HL-60 (cell line): ENCODE results near the gene USP10.

Experiments
- DNase-seq, 2 experiments: peaks; one replicate each; pipeline ENCODE4 v3.0.0-alpha.2; 2010 to 2020; ENCODE audit warnings: low read depth in 1 of 2, low spot score in 1 of 2
- H3K27ac ChIP-seq: fragments of 250-450 bp; sonication (Bioruptor Pico); replicated peaks from 2 replicates; pipeline ENCODE4 v1.5.1; 2020; ENCODE audit warnings: mild to moderate bottlenecking, moderate library complexity
- H3K27me3 ChIP-seq: fragments of 250-450 bp; sonication (Bioruptor Pico); 2 replicates; pipeline ENCODE4 v1.5.1; 2021; ENCODE audit warnings: mild to moderate bottlenecking, moderate library complexity; ENCODE audit not compliant: insufficient read depth, poor library complexity, severe bottlenecking
- H3K4me3 ChIP-seq: replicated peaks from 2 replicates; pipeline ENCODE4 v1.5.1; 2011; ENCODE audit warnings: mild to moderate bottlenecking, control low read depth, low read length; ENCODE audit not compliant: insufficient read depth
- GABPA ChIP-seq: IDR thresholded peaks from 2 replicates; pipeline ENCODE4 v1.6.1; 2012; ENCODE audit warnings: low read depth
- POLR2AphosphoS5 ChIP-seq: IDR thresholded peaks from 2 replicates; pipeline ENCODE4 v1.6.1; 2012; ENCODE audit warnings: low read depth
- SPI1 ChIP-seq: IDR thresholded peaks from 2 replicates; pipeline ENCODE4 v1.6.1; 2012; ENCODE audit warnings: low read depth, mild to moderate bottlenecking, borderline replicate concordance
- TF ChIP-seq, protein P1 (sequence below): IDR thresholded peaks from 2 replicates; pipeline ENCODE4 v1.6.1; 2012; ENCODE audit warnings: low read depth; ENCODE audit not compliant: insufficient replicate concordance
- TF ChIP-seq, protein P2 (sequence below): IDR thresholded peaks from one replicate; pipeline ENCODE4 v1.5.1; 2011; ENCODE audit warnings: low read length, control low read depth, inconsistent platforms; ENCODE audit not compliant: insufficient read depth

Gene USP10

DNA sequence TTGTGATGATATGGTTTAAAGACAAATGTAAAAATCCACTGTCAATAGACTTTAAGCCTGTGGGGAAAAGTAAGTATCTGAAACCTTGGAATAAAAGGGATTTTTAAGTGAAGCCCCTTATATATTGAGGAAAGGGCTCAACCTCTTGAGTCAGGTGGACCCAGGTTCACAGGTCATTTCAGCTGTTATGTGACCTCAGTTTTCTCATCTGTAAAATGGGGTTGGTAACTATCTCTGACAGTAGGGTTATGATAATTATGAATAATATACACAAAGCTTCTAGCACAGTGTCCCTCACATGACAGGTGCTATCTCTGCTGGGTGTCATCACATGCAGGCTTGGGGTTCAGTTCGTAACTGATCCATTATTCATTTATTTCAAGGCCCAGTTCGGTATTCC is 57.0 kb downstream of the USP10 start:
- no peaks in the 10 kb centered on the region for H3K27me3 ChIP-seq
- no peak for DNase-seq
- H3K27ac ChIP-seq: no peak overlapping the region
- TF ChIP-seq SPI1: no peak
- no peak for TF ChIP-seq GABPA
- no peak overlapping the region for H3K4me3 ChIP-seq

DNA sequence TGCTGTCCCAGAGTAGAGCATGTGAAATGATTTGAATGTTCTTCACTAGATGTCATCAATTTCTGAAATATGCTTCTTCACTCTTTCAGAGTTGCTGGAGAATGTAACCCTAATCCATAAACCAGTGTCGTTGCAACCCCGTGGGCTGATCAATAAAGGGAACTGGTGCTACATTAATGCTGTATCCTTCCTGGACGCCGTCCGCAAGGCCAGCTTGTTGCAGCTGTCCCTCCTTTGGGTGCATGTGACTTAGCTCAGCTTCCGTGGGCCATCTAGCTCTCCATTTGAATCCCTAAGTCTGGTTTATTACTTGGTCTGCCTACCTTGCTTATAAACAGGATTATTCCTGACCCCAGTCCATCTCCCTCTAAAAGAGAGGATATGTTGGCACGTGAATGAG is 58.8 kb downstream of the USP10 start:
- no peak for DNase-seq
- no peak overlapping the region for H3K27ac ChIP-seq
- H3K27me3 ChIP-seq: no peaks in the 10 kb centered on the region
- TF ChIP-seq POLR2AphosphoS5 (no peak), SPI1 (no peak), GABPA (no peak)
- TF ChIP-seq, protein P1, sequence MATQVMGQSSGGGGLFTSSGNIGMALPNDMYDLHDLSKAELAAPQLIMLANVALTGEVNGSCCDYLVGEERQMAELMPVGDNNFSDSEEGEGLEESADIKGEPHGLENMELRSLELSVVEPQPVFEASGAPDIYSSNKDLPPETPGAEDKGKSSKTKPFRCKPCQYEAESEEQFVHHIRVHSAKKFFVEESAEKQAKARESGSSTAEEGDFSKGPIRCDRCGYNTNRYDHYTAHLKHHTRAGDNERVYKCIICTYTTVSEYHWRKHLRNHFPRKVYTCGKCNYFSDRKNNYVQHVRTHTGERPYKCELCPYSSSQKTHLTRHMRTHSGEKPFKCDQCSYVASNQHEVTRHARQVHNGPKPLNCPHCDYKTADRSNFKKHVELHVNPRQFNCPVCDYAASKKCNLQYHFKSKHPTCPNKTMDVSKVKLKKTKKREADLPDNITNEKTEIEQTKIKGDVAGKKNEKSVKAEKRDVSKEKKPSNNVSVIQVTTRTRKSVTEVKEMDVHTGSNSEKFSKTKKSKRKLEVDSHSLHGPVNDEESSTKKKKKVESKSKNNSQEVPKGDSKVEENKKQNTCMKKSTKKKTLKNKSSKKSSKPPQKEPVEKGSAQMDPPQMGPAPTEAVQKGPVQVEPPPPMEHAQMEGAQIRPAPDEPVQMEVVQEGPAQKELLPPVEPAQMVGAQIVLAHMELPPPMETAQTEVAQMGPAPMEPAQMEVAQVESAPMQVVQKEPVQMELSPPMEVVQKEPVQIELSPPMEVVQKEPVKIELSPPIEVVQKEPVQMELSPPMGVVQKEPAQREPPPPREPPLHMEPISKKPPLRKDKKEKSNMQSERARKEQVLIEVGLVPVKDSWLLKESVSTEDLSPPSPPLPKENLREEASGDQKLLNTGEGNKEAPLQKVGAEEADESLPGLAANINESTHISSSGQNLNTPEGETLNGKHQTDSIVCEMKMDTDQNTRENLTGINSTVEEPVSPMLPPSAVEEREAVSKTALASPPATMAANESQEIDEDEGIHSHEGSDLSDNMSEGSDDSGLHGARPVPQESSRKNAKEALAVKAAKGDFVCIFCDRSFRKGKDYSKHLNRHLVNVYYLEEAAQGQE: no peak
- TF ChIP-seq, protein P2, sequence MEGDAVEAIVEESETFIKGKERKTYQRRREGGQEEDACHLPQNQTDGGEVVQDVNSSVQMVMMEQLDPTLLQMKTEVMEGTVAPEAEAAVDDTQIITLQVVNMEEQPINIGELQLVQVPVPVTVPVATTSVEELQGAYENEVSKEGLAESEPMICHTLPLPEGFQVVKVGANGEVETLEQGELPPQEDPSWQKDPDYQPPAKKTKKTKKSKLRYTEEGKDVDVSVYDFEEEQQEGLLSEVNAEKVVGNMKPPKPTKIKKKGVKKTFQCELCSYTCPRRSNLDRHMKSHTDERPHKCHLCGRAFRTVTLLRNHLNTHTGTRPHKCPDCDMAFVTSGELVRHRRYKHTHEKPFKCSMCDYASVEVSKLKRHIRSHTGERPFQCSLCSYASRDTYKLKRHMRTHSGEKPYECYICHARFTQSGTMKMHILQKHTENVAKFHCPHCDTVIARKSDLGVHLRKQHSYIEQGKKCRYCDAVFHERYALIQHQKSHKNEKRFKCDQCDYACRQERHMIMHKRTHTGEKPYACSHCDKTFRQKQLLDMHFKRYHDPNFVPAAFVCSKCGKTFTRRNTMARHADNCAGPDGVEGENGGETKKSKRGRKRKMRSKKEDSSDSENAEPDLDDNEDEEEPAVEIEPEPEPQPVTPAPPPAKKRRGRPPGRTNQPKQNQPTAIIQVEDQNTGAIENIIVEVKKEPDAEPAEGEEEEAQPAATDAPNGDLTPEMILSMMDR: no peak
- H3K4me3 ChIP-seq: no peak overlapping the region

DNA sequence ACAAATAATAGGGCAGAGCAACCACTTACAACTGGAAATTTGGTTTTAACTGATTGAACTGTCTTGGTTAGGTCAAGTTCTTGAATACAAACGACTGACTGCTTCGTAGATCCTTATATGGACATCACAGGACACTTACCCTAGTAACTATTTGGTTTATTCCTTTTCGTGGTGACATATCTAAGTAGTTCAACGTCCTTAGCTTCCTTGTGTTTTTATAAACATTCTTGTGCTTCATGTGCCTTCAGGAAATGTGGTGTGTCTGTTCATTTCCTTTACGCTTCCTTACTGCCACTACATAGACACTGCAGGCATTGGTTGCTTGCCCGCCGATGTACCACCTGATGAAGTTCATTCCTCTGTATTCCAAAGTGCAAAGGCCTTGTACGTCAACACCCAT is 59.3 kb downstream of the USP10 start:
- no peak for DNase-seq
- Histone ChIP-seq H3K4me3 (no peak overlapping the region), H3K27ac (no peak overlapping the region), H3K27me3 (no peaks in the 10 kb centered on the region)
- TF ChIP-seq GABPA: no peak
- TF ChIP-seq POLR2AphosphoS5: no peak
- TF ChIP-seq SPI1: no peak
- TF ChIP-seq, protein P1: no peak
- TF ChIP-seq, protein P2: no peak

DNA sequence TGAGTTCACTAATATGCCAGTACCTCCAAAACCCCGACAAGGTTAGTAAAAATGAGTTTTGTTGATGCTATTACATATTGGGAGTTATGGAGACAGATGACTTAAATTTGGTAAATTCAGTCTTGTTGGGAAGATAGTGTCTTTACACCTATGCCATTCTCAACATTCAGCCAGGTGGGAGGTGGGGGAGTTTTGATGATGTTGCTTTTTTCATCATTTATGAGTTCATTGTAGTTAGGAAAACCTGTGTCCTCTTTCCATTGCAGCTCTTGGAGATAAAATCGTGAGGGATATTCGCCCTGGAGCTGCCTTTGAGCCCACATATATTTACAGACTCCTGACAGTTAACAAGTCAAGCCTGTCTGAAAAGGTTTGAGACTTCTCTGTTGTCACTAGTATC is 60.1 kb downstream of the USP10 start:
- Histone ChIP-seq H3K27ac (no peak overlapping the region), H3K4me3 (no peak overlapping the region)

More for the DNA sequence above, 60.1 kb downstream of the USP10 start:
- TF ChIP-seq SPI1 (no peak), POLR2AphosphoS5 (no peak), GABPA (no peak)
- TF ChIP-seq, protein P2: no peak
- TF ChIP-seq, protein P1: no peak
- no peaks in the 10 kb centered on the region for H3K27me3 ChIP-seq
- DNase-seq: no peak
